Body of pancreas (tissue), 4 donors: Measurements from ENCODE around the gene CCDC7. TPM values are rescaled to one million over a fixed set of nuclear protein-coding genes. Genes with fewer than 3 reads are reported as not detected.
"Not testable (repeated sequence)": the region's sequence is repeated elsewhere in the genome, so short reads cannot be mapped to it uniquely, and the experiment has no call there.

Source experiments
- ATAC-seq: fragments of 150-250 bp; one replicate; pipeline ENCODE4 v1.9.1; 2016
- DNase-seq, 4 donors: peaks; one replicate each; pipeline ENCODE4 v3.0.0-alpha.2; 2019
- H3K27ac ChIP-seq, 4 donors: fragments of 200-600 bp; sonication (generic); 1 replicate in 3 of 4; 2 replicates in 1 of 4; pipeline versions ENCODE4 v1.5.1 to v1.6.1; 2016 to 2019; ENCODE audit warnings: mild to moderate bottlenecking in 1 of 4, mixed read lengths in 1 of 4, moderate library complexity in 1 of 4
- H3K27me3 ChIP-seq, 2 donors: fragments of 200-600 bp; sonication (generic); one replicate each; pipeline ENCODE4 v1.6.0; 2016; ENCODE audit warnings: mild to moderate bottlenecking in 1 of 2
- H3K36me3 ChIP-seq, 2 donors: fragments of 200-600 bp; sonication (generic); replicated peaks in 1 of 2; 2 replicates each; pipeline ENCODE4 v1.5.1; 2016; ENCODE audit warnings: low read depth in 2 of 2; ENCODE audit not compliant: insufficient read depth in 1 of 2
- H3K4me1 ChIP-seq: fragments of 200-600 bp; sonication (generic); one replicate; pipeline ENCODE4 v1.6.0; 2016
- H3K4me3 ChIP-seq, 2 donors: fragments of 200-600 bp; sonication (generic); 1 replicate in 1 of 2; 2 replicates in 1 of 2; pipeline ENCODE4 v1.5.1; 2016 to 2019
- H3K9me3 ChIP-seq, 3 donors: fragments of 200-600 bp; sonication (generic); 1 replicate in 2 of 3; 2 replicates in 1 of 3; pipeline ENCODE4 v1.5.1; 2016
- CTCF ChIP-seq, 7 experiments: fragments of 450-650 bp in 4 of 7; fragments of 200-600 bp in 3 of 7; sonication (generic) in 3 of 7; IDR thresholded peaks; one replicate each; pipeline ENCODE4 v1.5.1; 2016 to 2019; ENCODE audit warnings: antibody characterized with exemption in 7 of 7
- POLR2A ChIP-seq, 3 donors: fragments of 450-650 bp; IDR thresholded peaks; one replicate each; pipeline ENCODE4 v1.6.1; 2016; ENCODE audit warnings: antibody characterized with exemption in 3 of 3, mild to moderate bottlenecking in 2 of 3
- WGBS, 2 donors: methylation state at CpG; one replicate each; pipeline ENCODE4 v1.1.5; 2017; 5-methylcytosine and 5-hydroxymethylcytosine counted together
- intact Hi-C: fragments of 100-400 bp; cut with DNase I; formaldehyde crosslinking; loops from one replicate; pipeline ENCODE4 v1.15.1; 2023
- total RNA-seq, 2 donors: library from RNA; depleted of rRNA; stranded (reverse); fragments of >200 nt; gene quantifications; one replicate each; pipeline ENCODE4 v1.1.0, GENCODE V29; 2016

CCDC7 gene
- total RNA-seq, 2 donors from 2014 or later = 4.3 to 23.6 TPM

GRCh38 chr10:32489158-32489557, 43.2 kb downstream of the CCDC7 start:
- no peak for DNase-seq
- no peak for ATAC-seq
- no peaks in the 10 kb centered on the region for H3K9me3 ChIP-seq
- no peaks in the 10 kb centered on the region for H3K36me3 ChIP-seq
- intact Hi-C loops = no loop called here
- H3K4me1 ChIP-seq = no peaks in the 10 kb centered on the region
- H3K27ac ChIP-seq = no peak overlapping the region
- no peak overlapping the region for H3K4me3 ChIP-seq
- H3K27me3 ChIP-seq = no peaks in the 10 kb centered on the region
- WGBS, 2 donors = 100% methylated on average over 1 of the region's 1 CpG; no CpG with 5 or more reads in 1 of the 2 donors
- TF ChIP-seq CTCF (IDR thresholded peaks at IDR 0.05) (no peak), POLR2A (IDR thresholded peaks at IDR 0.05) (no peak)

DNA sequence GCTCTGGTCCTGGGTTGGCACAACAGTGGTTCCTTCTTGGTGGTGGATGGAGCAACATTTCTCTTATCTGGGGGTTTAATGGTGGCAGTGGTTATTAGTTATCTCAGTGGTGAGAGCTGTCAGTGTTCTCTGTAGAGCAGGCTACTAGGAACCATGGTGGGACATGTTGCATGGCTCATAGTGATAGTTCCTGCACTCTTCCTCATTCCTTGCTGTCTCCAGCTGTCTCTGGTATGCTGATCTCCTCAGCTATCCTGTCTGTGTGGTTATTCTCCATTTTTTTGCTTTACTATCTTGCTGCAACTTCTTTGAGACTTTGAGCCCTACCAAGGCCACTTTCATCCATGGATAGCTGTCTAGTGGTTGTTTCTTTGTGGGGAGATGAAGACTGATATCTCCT, 44.0 kb downstream of the CCDC7 start:
- no peaks in the 10 kb centered on the region for H3K27me3 ChIP-seq
- ATAC-seq = no peak
- no peak for DNase-seq
- no peak overlapping the region for H3K27ac ChIP-seq
- no peak for TF ChIP-seq CTCF (IDR thresholded peaks at IDR 0.05)
- no peaks in the 10 kb centered on the region for H3K4me1 ChIP-seq
- intact Hi-C loops = no loop called here
- no peak overlapping the region for H3K4me3 ChIP-seq
- H3K9me3 ChIP-seq = no peaks in the 10 kb centered on the region
- H3K36me3 ChIP-seq = no peaks in the 10 kb centered on the region

DNA sequence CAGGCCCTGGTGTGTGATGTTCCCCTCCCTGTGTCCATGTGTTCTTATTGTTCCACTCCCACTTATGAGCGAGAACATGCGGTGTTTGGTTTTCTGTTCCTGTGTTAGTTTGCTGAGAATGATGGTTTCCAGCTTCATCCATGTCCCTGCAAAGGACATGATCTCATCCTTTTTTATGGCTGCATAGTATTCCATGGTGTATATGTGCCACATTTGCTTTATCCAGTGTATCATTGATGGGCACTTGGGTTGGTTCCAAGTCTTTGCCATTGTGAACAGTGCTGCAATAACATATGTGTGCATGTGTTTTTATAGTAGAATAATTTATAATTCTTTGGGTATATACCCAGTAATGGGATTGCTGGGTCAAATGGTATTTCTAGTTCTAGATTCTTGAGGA, 48.6 kb downstream of the CCDC7 start:
- WGBS, 2 donors = 73 to 100% methylated on average over 2 of the region's 2 CpGs
- intact Hi-C loops, H3K36me3 ChIP-seq, DNase-seq, H3K27ac ChIP-seq, H3K4me3 ChIP-seq, H3K27me3 ChIP-seq, H3K4me1 ChIP-seq, ATAC-seq, H3K9me3 ChIP-seq: not testable (repeated sequence)

DNA sequence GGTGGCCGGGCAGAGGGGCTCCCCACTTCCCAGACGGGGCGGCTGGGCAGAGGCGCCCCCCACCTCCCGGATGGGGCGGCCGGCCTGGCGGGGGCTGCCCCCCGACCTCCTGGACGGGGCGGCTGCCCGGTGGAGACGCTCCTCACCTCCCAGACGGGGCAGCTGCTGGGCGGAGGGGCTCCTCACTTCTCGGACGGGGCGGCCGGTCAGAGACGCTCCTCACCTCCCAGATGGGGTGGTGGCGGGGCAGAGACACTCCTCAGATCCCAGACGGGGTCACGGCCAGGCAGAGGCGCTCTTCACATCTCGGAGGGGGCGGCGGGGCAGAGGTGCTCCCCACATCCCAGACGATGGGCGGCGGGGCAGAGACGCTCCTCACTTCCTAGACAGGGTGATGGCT, 54.2 kb downstream of the CCDC7 start:
- H3K27me3 ChIP-seq, H3K4me3 ChIP-seq, H3K4me1 ChIP-seq, H3K27ac ChIP-seq, intact Hi-C loops, DNase-seq, ATAC-seq, H3K9me3 ChIP-seq, H3K36me3 ChIP-seq: not testable (repeated sequence)
- 90 to 95% methylated on average over 18 to 26 of the region's 31 CpGs for WGBS, 2 donors

DNA sequence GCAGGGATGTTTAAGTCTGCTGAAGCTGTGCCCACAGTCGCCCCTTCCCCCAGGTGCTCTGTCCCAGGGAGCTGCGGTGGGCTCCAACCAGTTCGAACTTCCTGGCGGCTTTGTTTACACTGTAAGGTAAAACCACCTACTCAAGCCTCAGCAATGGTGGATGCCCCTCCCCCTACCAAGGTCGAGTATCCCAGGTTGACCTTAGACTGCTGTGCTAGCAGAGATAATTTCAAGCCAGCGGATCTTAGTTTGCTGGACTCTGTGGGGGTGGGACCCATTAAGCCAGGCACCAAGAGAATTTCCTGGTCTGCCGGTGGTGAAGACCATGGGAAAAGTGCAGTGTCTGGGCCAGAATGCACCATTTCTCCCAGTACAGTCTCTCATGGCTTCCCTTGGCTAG, 56.0 kb downstream of the CCDC7 start:
- Histone ChIP-seq H3K27ac (no peak overlapping the region), H3K4me1 (no peaks in the 10 kb centered on the region), H3K4me3 (no peak overlapping the region), H3K36me3 (no peaks in the 10 kb centered on the region), H3K9me3 (no peaks in the 10 kb centered on the region), H3K27me3 (no peaks in the 10 kb centered on the region)
- TF ChIP-seq POLR2A (IDR thresholded peaks at IDR 0.05) (no peak), CTCF (IDR thresholded peaks at IDR 0.05) (no peak)
- DNase-seq = no peak
- intact Hi-C loops = no loop called here
- WGBS, 2 donors = 79 to 89% methylated on average over 2 to 7 of the region's 7 CpGs
- no peak for ATAC-seq

DNA sequence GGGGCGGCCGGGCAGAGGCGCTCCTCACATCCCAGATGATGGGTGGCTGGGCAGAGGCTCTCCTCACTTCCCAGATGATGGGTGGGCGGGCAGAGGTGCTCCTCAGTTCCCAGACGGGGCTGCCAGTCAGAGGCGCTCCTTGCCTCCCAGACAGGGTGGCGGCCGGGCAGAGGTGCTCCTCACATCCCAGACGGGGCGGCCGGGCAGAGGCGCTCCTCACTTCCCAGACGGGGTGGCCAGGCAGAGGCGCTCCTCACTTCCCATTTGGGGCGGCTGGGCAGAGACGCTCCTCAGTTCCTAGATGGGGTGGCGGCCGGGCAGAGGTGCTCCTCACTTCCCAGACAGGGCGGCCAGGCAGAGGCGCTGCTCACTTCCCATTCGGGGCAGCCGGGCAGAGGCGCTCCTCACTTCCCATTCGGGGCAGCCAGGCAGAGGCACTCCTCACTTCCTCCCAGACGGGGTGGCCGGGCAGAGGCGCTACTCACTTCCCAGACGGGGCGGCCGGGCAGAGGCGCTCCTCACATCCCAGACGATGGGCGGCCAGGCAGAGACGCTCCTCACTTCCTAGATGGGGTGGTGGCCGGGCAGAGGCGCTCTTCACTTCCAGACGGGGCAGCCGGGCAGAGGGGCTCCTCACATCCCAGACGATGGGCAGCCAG, 60.0 kb downstream of the CCDC7 start:
- H3K27me3 ChIP-seq, H3K36me3 ChIP-seq, intact Hi-C loops, H3K4me1 ChIP-seq, H3K9me3 ChIP-seq, H3K27ac ChIP-seq, DNase-seq, ATAC-seq, H3K4me3 ChIP-seq: not testable (repeated sequence)
- 97 to 99% methylated on average over 14 to 20 of the region's 39 CpGs for WGBS, 2 donors
